ENCODE results near the gene NRXN3. TPM values are rescaled to one million over a fixed set of nuclear protein-coding genes. Genes with fewer than 3 reads are reported as not detected.
A peak's percentile ranks its signal among the peaks of the same experiment; 100 is the strongest.

Gene NRXN3
- total RNA-seq, 2 donors from 2014 or later, result 1.3 to 2.3 TPM

- no peak overlapping the region for H3K4me3 ChIP-seq
- ATAC-seq, result no peak
- intact Hi-C loops (cut with DNase I), result no loop called here
- 20 to 54% methylated on average over 1 of the region's 1 CpG for WGBS, 2 donors
- H3K27me3 ChIP-seq, result no peaks in the 10 kb centered on the region
- H3K9me3 ChIP-seq, result no peaks in the 10 kb centered on the region
- no peaks in the 10 kb centered on the region for H3K36me3 ChIP-seq (replicated peaks in 1 of 2; ENCODE audit: insufficient read depth in 1 of 2, low read depth in 2 of 2)
- no peak overlapping the region for H3K27ac ChIP-seq
- DNase-seq, result no peak
- TF ChIP-seq CTCF (IDR thresholded peaks at IDR 0.05) (no peak), POLR2A (IDR thresholded peaks at IDR 0.05) (no peak)
- H3K4me1 ChIP-seq, result peaks cover 5% of the 10 kb centered on the region
Observed at GRCh38 chr14:79513446-79513845, 1343.3 kb downstream of the NRXN3 start.

GRCh38 chr14:79514700-79515099 lies 1344.5 kb downstream of the NRXN3 start:
- intact Hi-C loops (cut with DNase I), result no loop called here
- 62 to 70% methylated on average over 2 of the region's 2 CpGs for WGBS, 2 donors
- H3K4me3 ChIP-seq, result no peak overlapping the region

DNA sequence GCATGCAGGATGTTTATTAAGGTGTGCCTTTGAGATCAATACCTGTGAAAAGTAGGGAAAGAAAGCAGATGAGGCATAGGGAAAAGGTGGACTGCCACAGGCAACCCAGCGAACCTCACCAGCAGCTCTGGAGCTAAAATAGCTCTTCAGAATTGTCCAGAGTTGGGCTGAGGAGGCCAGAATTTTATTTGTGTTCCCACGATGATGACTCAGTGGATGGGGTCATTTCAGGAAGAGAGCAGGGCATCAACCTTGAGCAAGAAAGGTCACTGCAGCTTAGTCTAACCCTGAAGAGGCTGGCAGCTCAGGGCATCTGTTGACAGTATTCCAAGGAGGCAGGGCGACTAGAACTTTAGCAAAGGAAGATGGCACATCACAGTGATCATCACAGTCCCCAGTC lies 1345.0 kb downstream of the NRXN3 start:
- ATAC-seq (no peak), DNase-seq (no peak)
- intact Hi-C loops (cut with DNase I), result no loop called here
- Histone ChIP-seq H3K4me3 (no peak overlapping the region), H3K36me3 (replicated peaks in 1 of 2; ENCODE audit: insufficient read depth in 1 of 2, low read depth in 2 of 2) (no peaks in the 10 kb centered on the region), H3K27me3 (no peaks in the 10 kb centered on the region), H3K9me3 (no peaks in the 10 kb centered on the region), H3K4me1 (peaks cover 5% of the 10 kb centered on the region), H3K27ac (no peak overlapping the region)
- TF ChIP-seq POLR2A (IDR thresholded peaks at IDR 0.05) (no peak), CTCF (IDR thresholded peaks at IDR 0.05) (no peak)
- WGBS, 2 donors, result 61 to 68% methylated on average over 3 of the region's 3 CpGs

More at GRCh38 chr14:79514700-79515099, 1344.5 kb downstream of the NRXN3 start:
- Histone ChIP-seq H3K27ac (no peak overlapping the region), H3K4me1 (peaks cover 5% of the 10 kb centered on the region), H3K9me3 (no peaks in the 10 kb centered on the region), H3K36me3 (replicated peaks in 1 of 2; ENCODE audit: insufficient read depth in 1 of 2, low read depth in 2 of 2) (no peaks in the 10 kb centered on the region), H3K27me3 (no peaks in the 10 kb centered on the region)
- TF ChIP-seq CTCF (IDR thresholded peaks at IDR 0.05) (no peak), POLR2A (IDR thresholded peaks at IDR 0.05) (no peak)
- ATAC-seq (peak; percentile 38), DNase-seq (no peak)

DNA sequence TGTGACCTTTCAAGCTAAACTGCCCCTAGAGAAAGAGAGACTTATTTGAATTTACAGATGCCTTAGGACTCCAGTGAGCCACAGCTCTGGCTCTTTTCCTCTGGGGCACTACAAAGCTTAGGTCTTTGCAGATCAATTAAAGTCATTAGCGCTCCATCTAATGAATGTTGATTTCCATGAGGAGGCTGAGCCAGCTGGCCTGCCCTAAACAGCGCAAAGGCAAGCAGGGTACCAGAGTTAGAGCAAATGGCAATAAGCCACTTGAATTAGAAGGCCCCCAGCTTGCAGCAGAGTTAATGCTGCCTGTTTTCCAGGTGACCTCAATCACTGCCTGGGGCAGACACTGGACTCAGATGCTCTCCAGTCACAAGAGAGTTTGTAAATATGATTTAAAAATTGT lies 1345.8 kb downstream of the NRXN3 start:
- intact Hi-C loops (cut with DNase I), result no loop called here
- 97 to 100% methylated on average over 2 of the region's 2 CpGs for WGBS, 2 donors

More for the DNA sequence above, 1345.8 kb downstream of the NRXN3 start:
- H3K4me1 ChIP-seq, result peaks cover 5% of the 10 kb centered on the region
- H3K27me3 ChIP-seq, result no peaks in the 10 kb centered on the region
- DNase-seq (no peak), ATAC-seq (no peak)
- no peak overlapping the region for H3K27ac ChIP-seq
- no peaks in the 10 kb centered on the region for H3K36me3 ChIP-seq (replicated peaks in 1 of 2; ENCODE audit: insufficient read depth in 1 of 2, low read depth in 2 of 2)
- no peak for TF ChIP-seq CTCF (IDR thresholded peaks at IDR 0.05)
- no peaks in the 10 kb centered on the region for H3K9me3 ChIP-seq
- H3K4me3 ChIP-seq, result no peak overlapping the region

Measured in body of pancreas (tissue), 4 donors.